Measurements from ENCODE around the gene FAM162A.

DNA sequence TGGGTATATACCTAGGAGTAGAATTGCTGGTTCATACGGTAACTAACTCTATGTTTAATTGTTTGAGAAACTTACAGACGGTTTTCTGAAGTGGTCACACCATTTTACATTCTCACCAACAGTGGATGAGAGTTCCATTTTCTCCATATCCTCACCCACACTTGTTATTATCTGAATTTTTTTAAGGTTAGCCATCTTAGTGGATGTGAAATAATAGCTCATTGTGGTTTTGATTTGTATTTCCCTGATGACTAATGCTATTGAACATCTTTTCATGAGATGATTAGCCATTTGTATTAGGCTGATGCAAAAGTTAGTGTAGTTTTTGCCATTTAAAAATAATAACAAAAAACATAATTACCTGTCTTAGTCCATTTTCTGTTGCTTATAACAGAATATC lies 40.3 kb upstream of the FAM162A start:
- TF ChIP-seq POU6F1 (CRISPR knock-in tag; IDR thresholded peaks at IDR 0.05; ENCODE audit: borderline replicate concordance, low read depth) (no peak), CSDC2 (CRISPR knock-in tag; IDR thresholded peaks at IDR 0.05) (no peak), RARB (CRISPR knock-in tag; IDR thresholded peaks at IDR 0.05) (no peak), ESRRG (CRISPR knock-in tag; IDR thresholded peaks at IDR 0.05) (no peak), ZNF565 (CRISPR knock-in tag; conservative IDR thresholded peaks at IDR 0.05; ENCODE audit: low read depth) (no peak), TCF4 (CRISPR knock-in tag; IDR thresholded peaks at IDR 0.05; ENCODE audit: borderline replicate concordance) (no peak), ARNTL (CRISPR knock-in tag; IDR thresholded peaks at IDR 0.05; ENCODE audit: borderline replicate concordance, low read depth) (no peak), TOX (CRISPR knock-in tag; IDR thresholded peaks at IDR 0.05; ENCODE audit: borderline replicate concordance) (no peak)
- TF ChIP-seq, protein P1, sequence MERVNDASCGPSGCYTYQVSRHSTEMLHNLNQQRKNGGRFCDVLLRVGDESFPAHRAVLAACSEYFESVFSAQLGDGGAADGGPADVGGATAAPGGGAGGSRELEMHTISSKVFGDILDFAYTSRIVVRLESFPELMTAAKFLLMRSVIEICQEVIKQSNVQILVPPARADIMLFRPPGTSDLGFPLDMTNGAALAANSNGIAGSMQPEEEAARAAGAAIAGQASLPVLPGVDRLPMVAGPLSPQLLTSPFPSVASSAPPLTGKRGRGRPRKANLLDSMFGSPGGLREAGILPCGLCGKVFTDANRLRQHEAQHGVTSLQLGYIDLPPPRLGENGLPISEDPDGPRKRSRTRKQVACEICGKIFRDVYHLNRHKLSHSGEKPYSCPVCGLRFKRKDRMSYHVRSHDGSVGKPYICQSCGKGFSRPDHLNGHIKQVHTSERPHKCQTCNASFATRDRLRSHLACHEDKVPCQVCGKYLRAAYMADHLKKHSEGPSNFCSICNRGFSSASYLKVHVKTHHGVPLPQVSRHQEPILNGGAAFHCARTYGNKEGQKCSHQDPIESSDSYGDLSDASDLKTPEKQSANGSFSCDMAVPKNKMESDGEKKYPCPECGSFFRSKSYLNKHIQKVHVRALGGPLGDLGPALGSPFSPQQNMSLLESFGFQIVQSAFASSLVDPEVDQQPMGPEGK (CRISPR knock-in tag; IDR thresholded peaks at IDR 0.05; ENCODE audit: borderline replicate concordance): no peak
